ENCODE data around the gene ERBB4.

- TF ChIP-seq, protein P1, sequence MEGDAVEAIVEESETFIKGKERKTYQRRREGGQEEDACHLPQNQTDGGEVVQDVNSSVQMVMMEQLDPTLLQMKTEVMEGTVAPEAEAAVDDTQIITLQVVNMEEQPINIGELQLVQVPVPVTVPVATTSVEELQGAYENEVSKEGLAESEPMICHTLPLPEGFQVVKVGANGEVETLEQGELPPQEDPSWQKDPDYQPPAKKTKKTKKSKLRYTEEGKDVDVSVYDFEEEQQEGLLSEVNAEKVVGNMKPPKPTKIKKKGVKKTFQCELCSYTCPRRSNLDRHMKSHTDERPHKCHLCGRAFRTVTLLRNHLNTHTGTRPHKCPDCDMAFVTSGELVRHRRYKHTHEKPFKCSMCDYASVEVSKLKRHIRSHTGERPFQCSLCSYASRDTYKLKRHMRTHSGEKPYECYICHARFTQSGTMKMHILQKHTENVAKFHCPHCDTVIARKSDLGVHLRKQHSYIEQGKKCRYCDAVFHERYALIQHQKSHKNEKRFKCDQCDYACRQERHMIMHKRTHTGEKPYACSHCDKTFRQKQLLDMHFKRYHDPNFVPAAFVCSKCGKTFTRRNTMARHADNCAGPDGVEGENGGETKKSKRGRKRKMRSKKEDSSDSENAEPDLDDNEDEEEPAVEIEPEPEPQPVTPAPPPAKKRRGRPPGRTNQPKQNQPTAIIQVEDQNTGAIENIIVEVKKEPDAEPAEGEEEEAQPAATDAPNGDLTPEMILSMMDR (IDR thresholded peaks at IDR 0.05), result no peak
- TF ChIP-seq POLR2A (IDR thresholded peaks at IDR 0.05), result no peak
- TF ChIP-seq POLR2AphosphoS5 (IDR thresholded peaks at IDR 0.05), result no peak
Observed at GRCh38 chr2:211939177-211939576, 599.4 kb downstream of the ERBB4 start.

Data from prostate gland (tissue), 2 donors.